Daoy (cell line): ENCODE measurements around the gene S100G. TPM values are rescaled to one million over a fixed set of nuclear protein-coding genes. Genes with fewer than 3 reads are reported as not detected.
"Not testable (repeated sequence)": the region's sequence is repeated elsewhere in the genome, so short reads cannot be mapped to it uniquely, and the experiment has no call there.

Source experiments
- DNase-seq: peaks from one replicate; pipeline ENCODE4 v3.0.0-alpha.2; 2015; ENCODE audit warnings: low read depth
- total RNA-seq: library from RNA; depleted of rRNA; stranded (reverse); fragments of >200 nt; shearing (Covaris generic); gene quantifications from 2 replicates; pipeline ENCODE4 v1.2.3, GENCODE V29; 2014; rRNA removed

S100G gene, protein sequence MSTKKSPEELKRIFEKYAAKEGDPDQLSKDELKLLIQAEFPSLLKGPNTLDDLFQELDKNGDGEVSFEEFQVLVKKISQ
- not detected in 2 replicates for total RNA-seq

DNA sequence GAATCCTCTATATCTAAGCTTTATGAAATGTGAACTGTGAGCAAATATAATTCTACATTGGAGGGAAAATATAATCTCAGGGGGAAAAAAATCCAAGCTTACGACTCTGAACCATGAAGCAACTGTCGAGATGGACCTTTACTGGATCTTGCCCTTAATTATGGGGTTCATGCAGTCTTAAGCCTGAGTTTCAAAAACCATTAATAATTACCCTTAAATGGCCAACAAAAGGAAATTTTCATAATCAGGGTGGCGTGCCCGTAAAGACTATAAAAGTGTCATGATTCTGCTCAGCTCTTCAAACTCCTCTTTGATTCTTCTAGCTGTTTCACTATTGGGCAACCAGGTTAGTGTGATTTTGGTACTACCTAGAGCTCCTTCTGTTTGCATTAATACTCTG is at the start of gene S100G:
S100G (plus strand) TSS at position 301 of the 400 bp plus-strand sequence. CDS start 849 bp downstream, outside the sequence.
- DNase-seq = no peak

- DNase-seq = no peak
Observed at GRCh38 chrX:16601885-16602284, 48.1 kb upstream of the S100G start.

DNA sequence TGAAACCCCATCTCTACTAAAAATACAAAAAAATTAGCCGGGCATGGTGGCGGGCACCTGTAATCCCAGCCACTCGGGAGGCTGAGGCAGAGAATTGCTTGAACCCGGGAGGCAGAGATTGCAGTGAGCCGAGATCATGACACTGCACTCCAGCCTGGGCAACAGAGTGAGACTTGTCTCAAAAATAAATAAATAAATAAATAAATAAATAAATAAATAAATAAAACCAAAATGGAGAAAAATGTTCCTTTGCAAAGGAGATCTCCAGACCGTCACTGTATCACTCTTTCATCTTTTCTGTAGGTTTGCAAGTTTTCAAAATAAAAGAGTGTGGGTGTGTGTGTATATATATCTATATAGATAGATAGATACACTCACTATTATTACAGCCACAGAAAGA is 46.7 kb upstream of the S100G start:
- not testable (repeated sequence) for DNase-seq

- no peak for DNase-seq
Observed at GRCh38 chrX:16603822-16604221, 46.1 kb upstream of the S100G start.

- DNase-seq = no peak
Observed at GRCh38 chrX:16604337-16604736, 45.6 kb upstream of the S100G start.

GRCh38 chrX:16606142-16606720 is 43.7 kb upstream of the S100G start:
- no peak for DNase-seq

GRCh38 chrX:16610121-16610621 is 39.8 kb upstream of the S100G start:
- DNase-seq = peak; percentile 11

DNA sequence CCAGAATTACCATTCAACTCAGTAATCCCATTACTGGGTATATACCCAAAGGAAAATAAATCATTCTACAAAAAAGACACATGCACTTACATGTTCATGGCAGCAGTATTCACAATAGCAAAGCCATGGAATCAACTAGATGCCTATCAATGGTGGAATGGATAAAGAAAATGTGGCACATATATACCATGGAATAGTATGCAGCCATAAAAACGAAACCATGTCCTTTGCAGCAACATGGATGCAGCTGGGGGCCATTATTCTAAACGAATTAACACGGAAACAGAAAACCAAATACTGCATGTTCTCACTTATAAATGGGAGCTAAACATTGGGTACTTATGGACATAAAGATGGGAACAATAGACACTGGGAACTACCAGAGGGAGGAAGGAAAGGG is 39.3 kb upstream of the S100G start:
- DNase-seq = not testable (repeated sequence)

- no peak for DNase-seq
Observed at GRCh38 chrX:16612257-16612897, 37.6 kb upstream of the S100G start.

DNA sequence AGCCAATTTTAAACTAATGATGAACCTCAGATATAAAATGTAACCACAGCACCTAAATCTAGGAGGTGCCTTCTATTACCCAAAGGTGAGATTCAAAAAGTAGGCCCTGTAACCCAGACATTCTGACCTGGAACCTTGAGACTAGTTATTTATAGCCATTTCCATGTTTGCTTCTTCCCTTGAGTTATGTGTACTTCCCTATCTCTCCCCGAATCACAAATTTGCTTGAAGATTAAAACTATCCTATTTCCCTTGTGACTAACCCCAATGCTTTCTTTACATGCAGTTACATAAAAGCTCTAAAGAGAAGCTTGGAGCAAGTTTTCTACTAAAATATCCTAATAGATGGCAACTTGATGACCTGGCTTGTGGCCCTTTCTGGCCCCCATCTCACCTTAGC is 32.6 kb upstream of the S100G start:
- DNase-seq = no peak

GRCh38 chrX:16618422-16618821 is 31.5 kb upstream of the S100G start:
- DNase-seq = no peak

- no peak for DNase-seq
Observed at GRCh38 chrX:16619024-16619423, 30.9 kb upstream of the S100G start.

GRCh38 chrX:16628511-16628910 is 21.4 kb upstream of the S100G start:
- DNase-seq = not testable (repeated sequence)

- no peak for DNase-seq
Observed at GRCh38 chrX:16628946-16629595, 20.9 kb upstream of the S100G start.

GRCh38 chrX:16629909-16630308 is 20.0 kb upstream of the S100G start:
- DNase-seq = no peak

DNA sequence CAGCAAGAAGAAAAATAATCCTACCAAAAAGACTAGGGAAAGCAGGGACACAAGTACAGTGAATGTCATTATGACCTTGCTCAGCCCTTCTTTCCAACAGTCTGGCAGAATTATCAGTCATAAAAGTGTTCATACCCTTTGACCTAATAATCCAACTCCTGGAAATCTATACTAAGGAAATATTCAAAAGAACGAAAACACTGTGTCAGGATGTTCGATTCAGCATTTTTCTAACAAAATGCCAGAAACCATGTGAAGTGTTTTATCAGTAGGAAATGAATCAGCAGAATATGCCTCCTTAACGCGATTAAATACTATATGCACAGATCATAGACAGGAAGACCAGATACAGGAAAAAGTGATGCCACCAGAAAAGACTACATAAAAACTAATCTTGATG is 16.2 kb upstream of the S100G start:
- DNase-seq = no peak

DNA sequence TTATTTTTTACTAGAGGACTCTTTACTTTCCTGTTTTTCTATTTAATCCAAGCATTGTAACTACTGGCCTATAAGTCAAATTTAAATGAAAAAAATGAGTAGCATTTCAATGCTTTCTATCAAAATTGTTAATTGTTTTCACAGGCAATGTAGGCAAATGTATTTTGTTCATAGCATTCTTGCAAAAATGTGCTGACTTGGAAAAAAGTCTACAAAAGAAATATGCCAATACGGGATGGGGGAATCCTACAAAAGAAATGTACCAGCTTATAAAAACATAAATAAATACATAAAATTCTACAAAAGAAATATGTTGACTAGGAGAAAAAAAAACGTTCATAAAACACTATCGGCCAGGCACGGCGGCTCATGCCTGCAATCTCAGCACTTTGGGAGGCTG is 14.9 kb upstream of the S100G start:
- DNase-seq = no peak

DNA sequence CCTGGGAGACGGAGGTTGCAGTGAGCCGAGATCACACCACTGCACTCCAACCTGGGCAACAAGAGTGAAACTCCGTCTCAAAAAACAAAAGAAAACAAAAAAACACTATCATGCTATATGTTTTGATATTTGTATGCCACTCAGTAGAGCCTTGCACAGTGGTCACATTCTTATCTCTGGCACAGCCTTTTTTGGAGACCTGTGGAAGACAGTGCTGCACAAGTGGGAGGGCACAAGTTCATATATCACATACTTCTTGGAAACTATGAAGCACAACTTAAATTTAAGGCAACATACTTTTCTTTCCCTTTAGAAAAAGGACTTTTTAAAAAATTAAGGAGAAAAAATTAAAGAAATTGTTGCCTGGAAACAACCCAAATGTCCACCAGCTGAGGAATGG is 14.4 kb upstream of the S100G start:
- no peak for DNase-seq

DNA sequence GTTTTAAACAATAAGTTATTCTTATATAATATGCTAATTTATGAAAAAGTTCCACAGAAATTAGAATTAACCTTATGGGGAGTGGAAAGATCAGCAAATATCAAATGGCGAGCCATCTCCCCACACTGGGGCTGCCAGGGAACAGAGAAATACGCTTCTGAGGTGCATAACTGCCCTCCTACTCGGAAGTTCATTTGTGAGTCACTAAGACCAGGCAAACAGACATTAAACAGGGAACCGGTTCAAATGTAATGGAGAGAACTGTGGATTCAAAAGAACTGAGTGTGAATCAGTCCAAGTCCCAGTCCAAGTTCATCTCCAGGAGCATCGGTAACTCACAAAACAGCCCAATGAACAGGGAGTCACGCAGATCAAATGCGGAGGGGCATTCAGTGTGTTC is 11.4 kb upstream of the S100G start:
- DNase-seq = no peak

GRCh38 chrX:16639966-16640365 is 10.0 kb upstream of the S100G start:
- DNase-seq = no peak

- no peak for DNase-seq
Observed at GRCh38 chrX:16640823-16641222, 9.1 kb upstream of the S100G start.

GRCh38 chrX:16643176-16643575 is 6.8 kb upstream of the S100G start:
- DNase-seq = no peak
